GM18870 (cell line): ENCODE measurements around the gene STARD13.
"Not testable (repeated sequence)": the region's sequence is repeated elsewhere in the genome, so short reads cannot be mapped to it uniquely, and the experiment has no call there.

Experiments used
- ATAC-seq: cut with Tn5 transposase; IDR thresholded peaks from one replicate; pipeline ENCODE4 v1.9.1; 2021; ENCODE audit warnings: moderate library complexity; ENCODE audit not compliant: unreplicated experiment

The STARD13 gene

DNA sequence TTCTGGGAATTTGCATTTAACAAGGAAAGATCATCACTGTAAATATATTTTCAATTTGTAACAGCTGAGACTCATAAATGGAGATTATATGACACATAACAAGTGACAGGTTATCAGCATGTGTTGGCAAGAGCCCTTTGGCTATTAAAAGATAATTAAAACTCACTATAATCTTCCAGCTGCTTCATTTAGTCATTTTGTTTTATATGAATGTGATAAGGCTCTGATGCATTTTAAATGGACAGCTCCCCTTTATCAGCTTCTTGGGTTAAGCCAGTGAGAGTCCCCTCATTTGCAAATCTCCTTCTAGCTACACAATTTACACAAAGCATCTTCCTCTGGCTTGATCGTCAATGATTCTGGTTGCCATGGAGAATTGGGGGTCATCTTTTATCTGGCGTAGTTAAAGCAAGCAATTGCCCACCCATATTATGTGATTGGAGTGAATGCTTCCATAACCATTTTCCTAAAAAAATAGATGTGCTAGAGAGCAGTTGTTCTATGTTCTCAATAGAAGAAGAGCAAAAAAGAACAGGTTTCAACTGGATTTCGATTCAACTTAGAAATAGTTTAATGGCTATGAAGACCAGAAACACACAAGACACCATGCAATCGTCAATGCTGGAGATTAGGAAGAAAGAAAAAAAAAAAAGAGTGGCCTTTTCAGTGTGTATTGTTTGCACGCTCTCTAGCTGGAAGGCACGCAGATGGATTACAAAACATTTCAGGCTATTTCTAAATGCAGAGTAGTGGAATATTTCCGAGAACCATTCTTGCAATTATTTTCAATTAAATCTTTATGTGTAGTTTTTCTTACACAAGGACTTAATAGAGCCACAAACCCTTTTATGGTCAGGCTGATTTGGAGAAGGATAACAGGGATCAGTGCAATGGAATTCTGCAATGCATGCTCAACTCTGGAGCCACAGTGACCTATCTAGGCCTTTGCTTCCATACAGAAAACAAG is 27.4 kb downstream of the STARD13 start:
- no peak for ATAC-seq

DNA sequence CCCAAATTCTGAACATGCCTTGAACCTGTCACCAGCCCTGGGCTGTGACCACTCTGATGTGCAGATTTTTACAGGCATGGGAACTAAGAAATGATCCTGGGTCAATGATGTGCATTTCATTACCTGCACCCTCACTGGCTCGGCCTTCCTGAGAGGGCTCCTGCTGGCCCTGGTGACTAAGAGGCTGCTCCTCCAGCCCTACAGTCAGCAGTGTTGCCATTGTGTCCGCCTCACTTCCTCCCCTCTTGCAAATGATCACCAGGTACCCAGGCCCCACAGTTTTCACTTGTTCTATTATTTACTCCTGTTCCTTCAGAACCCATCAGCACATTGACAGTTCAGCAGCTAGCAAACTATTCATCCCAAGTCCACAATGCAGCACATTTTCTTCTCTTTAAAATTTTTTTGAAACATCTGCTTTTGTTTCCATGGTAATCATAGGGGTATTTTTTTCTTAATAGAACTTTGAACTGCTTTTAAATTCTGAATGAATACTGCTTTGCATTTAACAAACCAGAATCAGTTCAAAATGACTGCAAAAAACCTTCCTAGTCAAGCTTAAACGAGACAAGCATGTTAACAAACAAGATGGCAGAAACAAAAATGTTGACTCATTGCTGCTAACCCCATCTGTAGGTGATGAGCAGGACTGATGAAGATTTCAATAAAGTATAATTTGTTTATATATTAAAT is 29.3 kb downstream of the STARD13 start:
- ATAC-seq: no peak

DNA sequence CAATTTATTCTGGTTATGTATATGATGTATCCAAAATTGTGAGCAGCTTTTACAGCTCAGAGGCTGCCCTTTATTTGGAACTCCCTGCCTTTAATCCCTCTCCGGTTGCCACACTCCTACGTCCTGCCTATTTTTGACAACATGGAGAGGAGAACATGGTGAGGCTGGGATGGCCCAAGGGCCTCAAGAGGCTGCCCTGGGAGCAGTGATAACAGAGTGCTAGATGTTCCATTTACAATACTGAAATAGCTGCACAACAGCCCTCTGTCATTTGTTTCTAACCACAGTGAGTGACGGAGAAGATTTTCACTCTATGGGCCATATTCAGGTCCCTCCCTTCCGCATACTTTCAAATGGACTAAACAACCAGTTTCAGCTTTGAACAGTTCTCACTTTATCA is 33.4 kb downstream of the STARD13 start:
- no peak for ATAC-seq

DNA sequence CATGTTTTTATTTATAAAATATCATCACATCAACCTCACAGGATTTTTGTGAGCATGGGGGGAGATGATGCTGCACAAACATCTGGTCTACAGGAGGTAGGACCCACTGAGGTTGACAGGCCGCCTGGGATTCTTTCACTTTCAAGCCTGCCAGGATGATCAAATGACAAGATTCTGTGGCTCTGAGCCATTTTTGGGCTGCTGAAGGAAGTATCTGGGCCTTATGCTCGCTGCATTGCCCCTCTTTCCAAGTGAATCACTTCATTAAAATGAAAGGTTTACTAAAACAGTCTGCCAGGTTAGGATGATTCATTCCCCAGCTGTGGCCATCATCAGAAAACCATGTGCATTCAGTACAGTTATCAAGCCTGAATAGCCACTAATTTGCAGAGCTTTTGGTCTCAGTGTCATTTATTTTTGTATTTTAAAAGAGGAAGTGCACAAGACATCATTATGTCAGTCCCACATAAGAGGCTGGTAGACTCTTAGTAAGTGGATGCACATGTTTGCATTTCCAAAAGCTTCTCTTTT is 34.4 kb downstream of the STARD13 start:
- ATAC-seq: peak; percentile 76

DNA sequence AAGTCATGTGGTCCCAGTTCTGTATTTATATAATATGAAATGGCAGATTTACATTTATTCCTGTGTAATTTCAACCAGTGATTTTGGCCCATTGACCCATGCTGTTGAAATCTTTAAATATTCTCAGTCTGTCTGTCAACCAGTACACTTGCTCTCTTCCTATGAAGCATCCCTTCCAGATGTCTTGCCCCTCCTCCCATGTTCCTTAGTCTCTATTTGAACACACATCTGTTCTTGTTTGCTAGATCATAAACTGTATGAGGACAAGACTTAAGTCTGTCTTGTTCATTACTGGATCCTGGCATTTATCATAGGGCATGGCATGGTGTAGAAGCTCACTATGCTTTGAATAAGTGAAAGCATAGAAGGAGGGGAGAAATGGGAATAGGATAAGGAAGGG is 34.9 kb downstream of the STARD13 start:
- no peak for ATAC-seq

DNA sequence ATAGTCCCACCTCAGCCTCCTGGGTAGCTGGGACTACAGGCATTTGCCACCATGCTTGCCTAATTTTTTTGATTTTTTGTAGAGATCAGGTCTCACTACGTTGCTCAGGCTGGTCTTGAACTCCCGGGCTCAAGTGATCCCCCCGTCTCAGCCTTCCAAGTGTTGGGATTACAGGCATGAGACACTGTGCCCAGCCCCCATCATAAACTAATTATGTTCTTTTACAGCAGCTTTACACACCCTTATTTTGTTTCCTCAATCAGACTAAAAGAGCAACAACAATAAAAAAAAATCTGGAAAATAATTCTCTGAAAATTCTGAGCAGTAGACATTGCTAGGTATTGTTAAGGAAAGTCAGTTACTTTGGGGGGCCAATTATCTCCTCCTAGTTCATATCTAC is 35.7 kb downstream of the STARD13 start:
- no peak for ATAC-seq

DNA sequence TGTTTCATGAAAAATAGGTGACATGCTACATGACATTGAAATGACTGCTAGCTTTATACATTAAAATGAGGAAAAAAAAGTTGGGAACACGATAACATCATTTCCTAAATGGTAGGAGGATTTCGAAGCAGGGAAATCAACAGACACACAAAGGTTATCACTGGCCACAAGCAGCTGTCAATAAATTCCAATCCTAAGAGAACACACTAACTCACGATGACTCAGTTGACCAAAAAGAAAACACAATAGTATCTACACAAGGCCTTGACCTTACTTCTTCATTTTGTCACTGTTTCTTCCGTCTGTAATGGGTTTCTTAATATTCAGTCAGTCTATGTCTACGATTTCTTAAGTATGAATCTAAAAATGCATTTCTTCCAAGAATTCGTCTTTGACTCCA is 36.5 kb downstream of the STARD13 start:
- ATAC-seq: no peak

DNA sequence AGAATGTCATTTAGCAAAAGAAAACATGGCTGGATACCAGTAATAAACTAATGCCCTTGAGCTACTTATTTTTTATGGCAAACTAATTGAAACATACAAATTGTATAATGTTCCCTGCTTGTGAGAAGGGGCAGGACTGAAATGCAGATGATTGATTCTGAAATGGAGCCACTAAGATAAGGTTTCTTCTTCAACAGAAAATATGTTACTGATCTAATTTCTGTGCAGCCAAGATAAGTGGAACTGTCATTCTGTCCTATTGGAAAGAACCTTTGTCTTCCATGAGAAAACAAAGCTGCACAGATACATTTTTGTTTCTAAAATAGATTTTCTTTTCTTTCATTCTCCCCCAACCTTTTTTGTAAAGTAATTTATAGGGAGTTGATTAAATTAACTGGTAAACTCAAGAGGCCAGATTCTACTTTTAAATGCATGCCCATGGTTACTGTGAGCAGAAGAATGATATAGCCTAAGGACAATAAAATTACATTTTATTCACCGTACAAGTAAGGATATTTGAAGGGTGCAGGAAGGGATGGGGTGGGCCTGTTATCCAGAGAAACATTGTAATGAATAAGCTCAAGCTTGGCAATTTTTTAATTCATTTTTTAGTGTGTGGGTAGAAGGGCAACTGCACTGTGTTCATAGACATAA is 39.9 kb downstream of the STARD13 start:
- ATAC-seq: no peak

DNA sequence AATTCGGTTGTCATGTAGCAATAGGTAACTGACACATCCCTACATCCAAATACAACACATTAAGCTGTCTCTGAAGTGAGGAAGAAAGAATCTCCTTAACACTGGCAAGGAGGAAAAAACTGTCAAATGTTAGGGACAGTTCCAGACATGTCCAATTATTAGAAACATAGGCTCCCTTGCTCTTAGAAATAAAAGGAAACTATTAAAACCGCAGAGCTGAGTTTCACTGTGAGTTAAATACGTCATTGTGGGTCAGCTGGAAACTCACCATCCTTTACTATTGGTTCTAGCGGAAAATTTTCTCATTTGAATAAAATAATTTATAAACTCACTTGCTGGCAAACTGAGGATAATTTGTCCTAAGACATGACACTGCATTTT is 40.7 kb downstream of the STARD13 start:
- no peak for ATAC-seq

DNA sequence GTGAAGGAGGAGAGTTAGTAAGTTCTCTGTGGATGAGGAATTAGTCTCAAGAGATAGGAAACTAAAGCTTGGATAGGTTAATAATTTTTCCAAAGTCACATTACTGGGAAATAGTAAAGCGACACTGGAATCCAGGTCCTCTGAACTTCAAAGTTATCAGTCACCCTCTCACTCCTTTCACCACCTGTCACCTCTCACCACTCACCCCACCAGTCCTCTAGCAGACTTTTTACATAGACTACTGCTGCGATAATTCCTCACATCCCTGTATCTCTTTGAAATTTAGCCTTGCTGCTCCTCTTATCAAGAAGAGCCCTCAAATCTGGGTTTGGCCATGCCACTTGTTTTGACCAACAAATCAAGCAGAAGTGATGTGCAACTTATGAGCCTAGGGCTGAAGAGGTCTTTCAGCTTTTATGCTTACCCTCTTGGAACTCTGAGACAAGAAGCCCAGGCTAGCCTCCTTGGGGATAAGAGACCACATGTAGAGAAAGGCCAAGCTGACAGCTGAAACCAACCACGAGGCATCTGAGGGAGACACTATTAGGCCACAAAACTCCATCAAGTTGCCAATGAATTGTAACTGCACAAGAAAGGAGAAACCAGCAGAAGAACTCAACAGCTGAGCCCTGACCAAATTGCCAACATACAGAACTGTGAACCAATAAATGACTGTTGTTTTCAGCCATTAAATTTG is 41.2 kb downstream of the STARD13 start:
- ATAC-seq: no peak

DNA sequence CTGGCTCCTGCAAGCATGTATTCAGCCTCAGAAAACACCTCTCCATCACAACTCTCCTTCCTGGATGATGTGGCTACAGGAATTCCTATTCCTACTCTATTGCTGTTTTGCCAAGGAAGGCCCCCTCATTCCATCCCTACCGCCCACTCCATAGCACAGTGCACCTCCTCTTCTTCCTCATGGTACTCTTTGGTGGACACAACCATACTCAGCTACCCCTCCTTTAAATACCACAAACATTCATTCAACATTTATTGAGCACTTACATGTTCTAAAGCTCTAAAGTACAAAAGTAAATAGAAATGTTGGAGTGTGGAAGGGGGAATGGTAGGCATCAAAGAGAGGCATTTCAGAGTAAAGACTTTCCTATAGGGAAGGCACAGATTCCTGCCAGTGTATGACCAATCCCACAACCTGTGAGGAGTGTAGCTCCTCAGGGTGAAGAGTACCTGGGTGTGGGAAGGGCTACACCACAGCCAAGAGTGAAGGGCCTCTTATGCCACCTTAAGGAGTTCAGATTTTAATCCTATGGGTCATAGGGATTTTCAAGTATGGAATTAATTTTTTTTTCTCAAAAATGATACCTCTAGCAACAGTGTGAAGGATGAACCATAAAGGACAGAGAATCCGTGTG is 42.5 kb downstream of the STARD13 start:
- no peak for ATAC-seq

DNA sequence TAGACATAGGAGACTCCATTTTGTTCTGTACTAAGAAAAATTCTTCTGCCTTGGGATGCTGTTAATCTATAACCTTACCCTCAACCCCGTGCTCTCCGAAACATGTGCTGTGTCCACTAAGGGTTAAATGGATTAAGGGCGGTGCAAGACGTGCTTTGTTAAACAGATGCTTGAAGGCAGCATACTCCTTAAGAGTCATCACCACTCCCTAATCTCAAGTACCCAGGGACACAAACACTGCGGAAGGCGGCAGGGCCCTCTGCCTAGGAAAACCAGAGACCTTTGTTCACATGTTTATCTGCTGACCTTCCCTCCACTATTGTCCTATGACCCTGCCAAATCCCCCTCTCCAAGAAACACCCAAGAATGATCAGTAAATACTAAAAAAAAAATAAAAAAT is 43.2 kb downstream of the STARD13 start:
- not testable (repeated sequence) for ATAC-seq

DNA sequence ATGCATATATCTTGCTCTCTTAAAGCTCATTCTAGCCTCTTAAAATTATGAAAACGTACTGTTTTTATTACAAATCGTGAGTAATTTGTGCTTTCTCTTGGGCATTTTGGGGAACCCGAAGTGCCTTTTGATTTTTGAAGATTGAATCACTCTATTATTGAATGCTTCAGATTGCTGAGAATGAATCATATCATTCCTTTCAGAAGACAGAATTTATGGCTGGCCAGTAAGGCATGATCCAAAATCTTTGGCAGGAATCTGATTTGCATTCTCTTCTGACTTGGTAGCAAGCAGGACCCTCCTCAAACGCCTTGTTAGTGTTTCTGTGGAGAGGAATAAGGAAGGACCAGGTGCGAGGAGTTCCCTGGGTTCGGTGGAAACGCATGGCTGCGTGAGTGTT is 49.5 kb downstream of the STARD13 start:
- no peak for ATAC-seq

DNA sequence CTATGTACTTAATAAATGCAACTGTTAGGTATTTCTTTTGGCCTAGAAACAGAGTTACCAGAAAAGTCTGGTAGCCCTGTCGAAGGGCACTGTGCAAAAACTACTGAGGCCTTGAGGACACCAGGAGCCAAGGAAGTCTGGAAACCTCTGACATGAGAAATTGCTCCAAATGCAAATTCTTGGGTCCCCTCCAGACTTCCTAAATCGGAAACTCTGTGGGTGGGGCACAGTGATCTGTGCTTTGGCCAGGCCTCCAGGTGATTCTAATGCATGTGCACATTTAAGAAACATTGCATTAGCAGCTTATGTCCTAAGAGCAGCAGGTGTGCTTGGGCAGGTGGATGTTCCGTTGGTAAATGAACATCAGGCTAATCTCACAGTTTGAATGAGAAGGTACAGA is 50.0 kb downstream of the STARD13 start:
- ATAC-seq: no peak

DNA sequence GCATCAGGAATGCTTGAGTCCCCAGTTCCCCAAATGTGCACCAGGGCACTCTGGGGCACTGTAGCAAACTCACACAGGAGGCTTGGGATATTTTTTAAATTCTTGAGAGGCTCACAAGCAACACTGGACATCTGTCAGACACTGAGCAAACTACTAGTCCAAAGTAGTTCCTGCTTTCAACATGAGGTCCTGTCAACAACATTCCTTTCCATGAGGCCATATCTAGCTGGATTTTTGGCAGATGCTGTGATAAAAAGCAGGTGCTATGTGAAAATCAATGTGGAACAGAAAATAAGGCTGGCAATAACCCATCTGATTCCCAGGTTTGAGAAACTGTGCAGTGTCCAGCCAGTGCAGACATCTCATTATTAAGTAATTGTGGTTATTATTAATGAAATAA is 50.5 kb downstream of the STARD13 start:
- no peak for ATAC-seq

DNA sequence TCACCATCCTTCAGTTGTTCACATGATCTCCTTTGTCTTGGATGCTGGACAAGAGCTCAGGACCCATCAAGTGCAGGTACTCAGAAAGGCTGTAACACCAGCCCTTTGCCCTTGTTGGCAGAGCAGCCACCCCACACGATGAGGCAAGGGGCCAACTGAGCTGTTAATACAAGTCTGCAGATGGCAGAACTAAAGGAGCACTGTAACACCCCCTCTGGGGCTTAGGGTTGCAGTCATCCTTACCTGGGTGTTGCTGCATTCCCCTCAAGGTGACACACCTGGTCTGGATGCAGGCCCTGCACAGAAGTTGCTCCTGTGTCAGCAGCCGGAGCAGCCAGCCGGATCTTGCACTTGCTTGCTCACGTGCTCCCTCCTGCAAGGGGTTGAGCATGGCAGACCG is 52.0 kb downstream of the STARD13 start:
- ATAC-seq: no peak

DNA sequence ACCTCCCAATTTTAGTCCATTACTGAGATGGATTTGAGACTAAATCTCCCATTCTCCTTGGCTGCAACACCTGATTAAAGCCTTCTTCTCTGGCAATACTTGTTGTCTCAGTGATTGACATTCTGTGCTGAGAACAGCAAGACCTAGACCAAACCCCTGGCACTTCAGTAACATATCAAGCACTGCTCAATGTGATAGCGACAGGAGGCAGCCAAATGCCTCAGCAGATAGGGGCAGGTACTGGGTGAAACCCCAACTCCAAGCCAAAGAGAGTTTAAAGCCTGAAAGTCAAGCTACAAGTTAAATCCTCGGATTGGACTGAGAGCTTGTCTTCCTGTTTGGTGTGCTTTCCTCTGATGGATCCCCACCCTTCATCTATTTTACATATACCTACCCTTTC is 52.7 kb downstream of the STARD13 start:
- ATAC-seq: no peak

DNA sequence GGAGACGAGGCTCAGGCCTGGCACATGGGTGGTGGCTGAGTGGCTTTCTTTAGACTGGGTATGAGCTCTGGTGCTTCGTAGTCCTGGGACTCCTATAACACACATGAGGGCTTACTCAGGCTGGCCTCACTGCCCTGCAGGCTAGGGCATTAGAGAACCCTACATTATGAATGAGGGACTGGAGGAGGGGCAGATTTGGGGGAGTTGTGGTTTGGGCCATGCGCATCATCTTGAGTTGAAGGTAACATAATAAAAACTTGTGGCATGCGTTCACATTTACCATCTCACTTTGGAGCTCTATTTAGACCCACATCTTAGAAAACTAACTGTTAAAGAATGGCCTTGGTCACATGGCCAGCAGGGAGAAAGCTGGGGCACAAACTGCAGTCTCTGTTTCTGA is 54.2 kb downstream of the STARD13 start:
- no peak for ATAC-seq

DNA sequence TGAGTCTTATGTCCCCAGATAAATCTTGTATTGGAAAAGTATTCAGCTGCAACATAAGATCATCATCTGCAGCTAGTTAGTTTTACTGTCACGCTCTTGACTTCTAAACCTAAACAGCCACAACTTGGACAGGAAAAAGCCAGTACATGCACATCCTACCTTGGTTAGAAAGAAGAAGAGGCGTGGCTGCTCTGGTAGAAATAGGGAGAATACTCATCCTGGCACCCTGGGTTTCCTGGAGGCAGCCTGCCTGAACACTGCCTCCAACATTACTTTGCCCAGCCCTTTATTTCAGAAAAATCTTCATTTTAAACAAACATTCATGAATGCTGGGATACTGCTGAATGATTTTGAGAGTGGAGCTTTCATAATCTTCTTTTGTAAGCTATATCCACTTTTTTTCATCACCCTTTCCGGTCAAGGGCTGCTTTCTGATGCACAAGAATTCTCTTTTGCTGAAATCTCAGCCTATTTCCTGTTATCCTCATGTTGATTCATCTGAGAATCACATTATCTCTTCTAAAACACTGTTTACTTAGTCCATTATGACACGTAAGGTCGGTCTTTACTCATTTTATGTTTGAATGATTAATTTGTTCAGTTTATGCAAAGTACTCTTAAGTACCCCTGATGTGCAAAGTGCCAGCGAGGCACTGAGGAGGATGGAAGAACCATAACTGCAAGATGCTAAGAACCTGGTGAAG is 55.2 kb downstream of the STARD13 start:
- ATAC-seq: no peak
